Activated naive CD4-positive, alpha-beta T cell treated with anti-CD3 and anti-CD28 coated beads for 36 hours (primary cell): Measurements from ENCODE around the gene IPMK. TPM values are rescaled to one million over a fixed set of nuclear protein-coding genes. Genes with fewer than 3 reads are reported as not detected.

ENCODE experiments used
- CTCF ChIA-PET: fragments of 350-600 bp; sonication (Branson Sonifier 250); formaldehyde crosslinking; loops from one replicate; lab custom pipeline; 2021; ENCODE audit warnings: antibody characterized with exemption; lab: Charles Lee
- DNase-seq: peaks from one replicate; pipeline ENCODE4 v3.0.0-alpha.2; 2020
- H3K27ac Mint-ChIP-seq: one replicate; pipeline ENCODE4 v1.8.0; 2021; ENCODE audit warnings: mild to moderate bottlenecking, mixed read lengths
- H3K27me3 Mint-ChIP-seq: one replicate; pipeline ENCODE4 v1.8.0; 2021; ENCODE audit warnings: low read depth, mixed read lengths
- H3K36me3 Mint-ChIP-seq: one replicate; pipeline ENCODE4 v1.8.0; 2021; ENCODE audit warnings: low read depth, mixed read lengths
- H3K4me1 Mint-ChIP-seq: one replicate; pipeline ENCODE4 v1.8.0; 2021; ENCODE audit warnings: low read depth, mixed read lengths
- H3K4me3 Mint-ChIP-seq: one replicate; pipeline ENCODE4 v1.8.0; 2021; ENCODE audit warnings: mild to moderate bottlenecking, moderate library complexity, mixed read lengths
- H3K9me3 Mint-ChIP-seq: one replicate; pipeline ENCODE4 v1.8.0; 2021; ENCODE audit warnings: mixed read lengths
- intact Hi-C: fragments of 100-400 bp; cut with micrococcal nuclease; formaldehyde crosslinking; loops from one replicate; pipeline ENCODE4 v1.15.1; 2023
- total RNA-seq, 2 experiments: library from RNA; stranded (reverse); gene quantifications; one replicate each; pipeline ENCODE4 v1.2.3, GENCODE V29; 2021

Gene IPMK
- total RNA-seq, 2 experiments from 2014 or later, result 5.6 TPM

GRCh38 chr10:58143944-58144343, 123.8 kb downstream of the IPMK start:
- DNase-seq, result no peak
- H3K27ac Mint-ChIP-seq, result no peak overlapping the region
- H3K4me3 Mint-ChIP-seq, result no peak overlapping the region
- CTCF ChIA-PET, result no interaction called here
- no peaks in the 10 kb centered on the region for H3K9me3 Mint-ChIP-seq
- H3K27me3 Mint-ChIP-seq, result peaks cover 10% of the 10 kb centered on the region
- intact Hi-C loops, result no loop called here
- H3K4me1 Mint-ChIP-seq, result no peaks in the 10 kb centered on the region
- no peaks in the 10 kb centered on the region for H3K36me3 Mint-ChIP-seq

Other genes with a start within 250 kb of the IPMK start
- gene CISD1, start 1.3 kb upstream of the IPMK start, total RNA-seq, result 10 to 100 TPM; 52.7 to 55.0 TPM
- 1 to 10 TPM; 8.7 to 9.3 TPM for gene UBE2D1, start 67.1 kb upstream of the IPMK start, total RNA-seq
- gene TFAM, start 117.5 kb upstream of the IPMK start, total RNA-seq, result 10 to 100 TPM; 87.7 to 91.8 TPM
- not detected for gene BICC1, start 245.0 kb upstream of the IPMK start, total RNA-seq